ENCODE data around the gene NF1.

Gene NF1

DNA sequence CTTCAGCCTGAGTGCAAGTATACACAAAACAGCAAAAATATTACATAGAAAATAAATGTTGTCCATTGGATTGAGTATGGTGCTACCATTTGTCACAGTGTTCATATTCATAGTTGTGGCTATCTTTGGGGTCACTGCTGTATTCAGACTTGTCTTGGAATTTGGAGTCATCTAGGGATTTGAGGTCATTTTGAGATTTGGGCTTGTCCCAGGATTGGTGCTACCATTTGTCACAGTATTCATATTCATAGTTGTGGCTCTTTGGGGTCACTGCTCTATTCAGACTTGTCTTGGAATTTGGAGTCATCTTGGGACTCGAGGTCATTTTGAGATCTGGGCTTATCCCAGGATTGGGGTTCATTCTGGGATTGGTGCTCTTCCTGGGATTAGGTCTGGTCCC is 177.5 kb downstream of the NF1 start:
- DNase-seq (ENCODE audit: low spot score), result no peak
- TF ChIP-seq, protein P1, sequence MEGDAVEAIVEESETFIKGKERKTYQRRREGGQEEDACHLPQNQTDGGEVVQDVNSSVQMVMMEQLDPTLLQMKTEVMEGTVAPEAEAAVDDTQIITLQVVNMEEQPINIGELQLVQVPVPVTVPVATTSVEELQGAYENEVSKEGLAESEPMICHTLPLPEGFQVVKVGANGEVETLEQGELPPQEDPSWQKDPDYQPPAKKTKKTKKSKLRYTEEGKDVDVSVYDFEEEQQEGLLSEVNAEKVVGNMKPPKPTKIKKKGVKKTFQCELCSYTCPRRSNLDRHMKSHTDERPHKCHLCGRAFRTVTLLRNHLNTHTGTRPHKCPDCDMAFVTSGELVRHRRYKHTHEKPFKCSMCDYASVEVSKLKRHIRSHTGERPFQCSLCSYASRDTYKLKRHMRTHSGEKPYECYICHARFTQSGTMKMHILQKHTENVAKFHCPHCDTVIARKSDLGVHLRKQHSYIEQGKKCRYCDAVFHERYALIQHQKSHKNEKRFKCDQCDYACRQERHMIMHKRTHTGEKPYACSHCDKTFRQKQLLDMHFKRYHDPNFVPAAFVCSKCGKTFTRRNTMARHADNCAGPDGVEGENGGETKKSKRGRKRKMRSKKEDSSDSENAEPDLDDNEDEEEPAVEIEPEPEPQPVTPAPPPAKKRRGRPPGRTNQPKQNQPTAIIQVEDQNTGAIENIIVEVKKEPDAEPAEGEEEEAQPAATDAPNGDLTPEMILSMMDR (IDR thresholded peaks at IDR 0.05; ENCODE audit: extremely low read depth, missing control alignments), result no peak

DNA sequence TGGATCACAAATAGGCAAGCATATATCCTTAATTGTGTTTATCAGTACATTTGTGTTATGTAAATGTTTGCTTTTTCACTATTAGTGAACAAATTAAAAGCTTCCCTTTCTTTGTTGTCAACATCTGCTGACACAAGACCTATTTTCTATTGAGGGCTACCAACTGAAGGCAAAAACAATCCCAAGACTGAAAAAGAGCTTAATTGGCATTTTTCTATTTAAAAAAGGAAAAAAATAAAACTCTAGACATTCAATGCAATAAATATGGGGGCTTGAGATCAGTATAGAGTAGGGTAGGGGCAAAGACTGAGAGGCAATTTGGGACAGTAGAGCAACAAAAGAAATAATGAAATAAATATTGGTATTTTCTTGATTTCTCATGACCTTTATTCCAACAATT is 178.0 kb downstream of the NF1 start:
- DNase-seq (ENCODE audit: low spot score), result no peak
- TF ChIP-seq, protein P1 (IDR thresholded peaks at IDR 0.05; ENCODE audit: extremely low read depth, missing control alignments), result no peak

DNA sequence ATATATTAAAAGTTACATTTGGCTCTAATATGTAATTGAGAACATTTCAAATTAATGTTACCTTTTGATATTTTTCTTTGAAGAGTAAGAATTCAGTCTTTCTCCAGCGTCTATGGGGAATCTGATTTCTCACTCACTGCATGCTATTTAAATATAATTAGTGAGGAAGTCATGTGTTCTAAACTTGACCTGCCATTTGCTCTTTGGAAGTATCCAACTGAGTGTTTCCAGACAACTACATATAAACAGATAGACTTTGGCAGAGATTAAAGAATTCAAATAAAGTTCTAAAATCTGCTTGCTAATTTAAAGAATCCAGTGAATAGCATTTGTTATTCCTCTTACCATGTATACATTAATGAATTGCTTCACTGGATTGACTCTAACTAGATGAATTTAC is 178.7 kb downstream of the NF1 start:
- TF ChIP-seq, protein P1 (IDR thresholded peaks at IDR 0.05; ENCODE audit: extremely low read depth, missing control alignments), result no peak

DNA sequence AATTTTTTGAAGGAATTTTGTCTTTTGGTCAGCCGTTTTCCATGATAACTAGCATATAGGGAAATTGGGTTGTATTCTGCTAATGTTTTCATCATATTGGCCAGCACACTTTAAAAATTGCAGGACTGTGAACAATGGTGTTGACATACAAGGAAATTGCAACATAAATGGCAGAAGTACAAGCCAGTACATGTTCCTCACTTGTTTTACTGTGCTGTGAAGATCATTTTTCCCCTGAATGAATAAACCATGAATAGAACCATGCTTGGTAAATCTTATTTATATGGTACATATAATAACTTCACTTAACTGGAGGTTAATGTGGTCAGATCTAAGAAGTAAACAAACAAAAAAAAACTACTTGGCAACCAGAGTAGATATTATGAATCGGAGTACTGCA is 179.5 kb downstream of the NF1 start:
- DNase-seq (ENCODE audit: low spot score), result no peak
- TF ChIP-seq, protein P1 (IDR thresholded peaks at IDR 0.05; ENCODE audit: extremely low read depth, missing control alignments), result no peak

More for the DNA sequence above, 178.7 kb downstream of the NF1 start:
- no peak for DNase-seq (ENCODE audit: low spot score)

DNA sequence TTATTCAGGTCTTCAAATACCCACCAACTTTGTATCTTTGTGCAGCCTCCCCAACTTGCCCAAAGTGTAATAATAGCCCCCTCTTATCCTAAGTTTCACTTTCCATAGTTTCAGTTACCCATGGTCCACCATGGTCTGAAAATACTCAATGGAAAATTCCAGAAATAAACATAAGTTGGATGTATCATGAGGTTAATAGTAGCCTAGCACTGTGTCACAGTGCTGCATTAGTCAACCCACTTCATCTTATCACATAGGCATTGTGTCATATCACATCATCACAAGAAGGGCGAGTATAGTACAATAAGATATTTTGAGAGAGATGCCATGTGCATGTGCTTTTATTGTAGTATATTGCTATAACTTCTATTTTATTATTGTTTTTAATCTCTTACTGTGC is 180.3 kb downstream of the NF1 start:
- no peak for DNase-seq (ENCODE audit: low spot score)
- TF ChIP-seq, protein P1 (IDR thresholded peaks at IDR 0.05; ENCODE audit: extremely low read depth, missing control alignments), result no peak

DNA sequence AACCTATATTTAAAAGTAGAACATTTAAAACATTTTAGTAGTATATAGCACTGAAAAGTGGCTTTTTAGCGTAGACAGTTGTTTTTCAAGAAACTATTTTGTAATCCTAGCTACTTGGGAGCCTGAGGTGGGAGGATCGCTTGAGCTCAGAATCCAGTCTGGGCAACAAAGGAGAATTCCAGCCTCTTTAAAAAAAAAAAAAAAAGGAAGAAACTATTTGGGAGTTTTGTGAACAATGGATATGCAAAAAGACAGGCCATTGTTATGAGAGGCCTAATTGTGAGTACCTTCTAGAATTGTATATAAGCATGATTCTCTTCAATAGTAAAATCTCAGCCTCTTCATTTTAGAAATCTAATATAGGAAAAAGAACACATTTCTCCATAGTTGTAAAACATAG is 184.6 kb downstream of the NF1 start:
- DNase-seq (ENCODE audit: low spot score), result no peak
- TF ChIP-seq, protein P1 (IDR thresholded peaks at IDR 0.05; ENCODE audit: extremely low read depth, missing control alignments), result no peak

DNA sequence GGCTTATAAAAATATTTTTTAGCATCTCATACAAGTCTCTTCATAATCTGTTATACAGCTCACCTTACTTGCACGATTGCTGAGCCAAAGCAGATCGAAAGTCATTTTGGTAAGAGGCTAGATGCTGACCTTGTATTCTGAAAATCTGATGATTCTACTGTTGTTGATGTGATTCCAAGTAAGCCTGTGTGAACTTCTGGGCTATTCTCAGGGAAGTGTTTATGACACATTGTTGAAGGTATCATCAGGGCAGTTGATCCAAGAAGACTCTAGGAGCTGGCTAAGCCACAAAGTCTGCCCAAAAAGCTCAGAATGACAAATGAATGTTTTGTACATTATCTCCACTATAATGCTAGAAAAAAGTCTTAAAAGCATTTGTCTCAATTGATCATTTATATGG is 186.3 kb downstream of the NF1 start:
- no peak for DNase-seq (ENCODE audit: low spot score)
- TF ChIP-seq, protein P1 (IDR thresholded peaks at IDR 0.05; ENCODE audit: extremely low read depth, missing control alignments), result no peak
